ENCODE results near the gene CBX4.
A peak's percentile ranks its signal among the peaks of the same experiment; 100 is the strongest.

DNA sequence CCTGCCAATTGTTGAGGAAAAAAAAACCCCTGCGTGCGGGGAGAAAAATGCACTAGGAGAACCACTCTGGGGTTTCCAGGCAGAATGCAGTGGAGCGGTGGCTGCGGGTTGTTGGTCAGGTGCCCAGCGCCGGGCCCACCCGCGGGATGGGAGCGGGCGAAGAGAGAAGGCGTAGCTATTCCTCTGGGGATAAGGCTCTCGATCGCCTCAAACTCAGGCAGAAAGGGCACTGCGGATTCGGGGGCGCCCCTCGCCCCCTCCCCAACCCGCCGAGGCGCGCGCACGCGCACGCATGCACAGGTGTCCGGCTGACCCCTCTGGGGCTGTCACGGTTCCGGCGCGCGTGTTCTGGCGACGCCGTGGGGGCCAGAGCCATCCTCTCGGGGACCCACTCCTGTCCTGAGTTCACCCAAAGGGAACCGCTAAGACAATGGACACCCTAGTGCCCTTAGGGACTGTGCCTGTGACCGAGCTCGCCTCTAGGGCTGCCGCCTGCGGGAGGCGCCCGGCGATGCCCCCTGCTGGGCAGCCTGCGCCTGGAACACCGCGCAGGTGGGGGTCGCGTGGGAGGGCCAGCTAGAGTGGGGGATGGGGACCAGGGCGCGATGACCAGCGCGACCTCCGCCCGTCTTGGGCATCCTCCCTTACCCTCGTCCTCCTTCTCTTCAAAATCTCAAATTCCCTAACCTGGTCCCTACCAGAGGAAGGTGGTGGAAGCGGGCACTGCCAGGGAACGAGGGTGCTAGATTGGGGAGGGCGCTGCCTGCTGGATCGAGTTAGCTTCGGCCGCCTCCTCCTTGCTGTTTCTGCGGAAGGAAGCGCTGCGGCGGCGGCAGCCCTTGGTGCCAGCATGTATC lies 28.0 kb downstream of the CBX4 start:
- TF ChIP-seq SUZ12 (IDR thresholded peaks at IDR 0.05; ENCODE audit: extremely low read depth, insufficient read depth, insufficient read length) = peak; percentile 82
- no peak for TF ChIP-seq YY1 (IDR thresholded peaks at IDR 0.05; ENCODE audit: insufficient read depth, insufficient read length)
- no peak for TF ChIP-seq ZNF274 (IDR thresholded peaks at IDR 0.05; ENCODE audit: low read depth, low read length)
